ENCODE data around the gene HDAC4.

The HDAC4 gene

GRCh38 chr2:239018271-239019182, 382.3 kb downstream of the HDAC4 start:
- Histone ChIP-seq H3K9me3 (ENCODE audit: control insufficient read depth, low read length) (no peaks in the 10 kb centered on the region), H3K27me3 (replicated peaks; ENCODE audit: control insufficient read depth, insufficient read depth, low read length, poor library complexity, severe bottlenecking) (peaks cover 7% of the 10 kb centered on the region), H3K36me3 (ENCODE audit: control insufficient read depth, insufficient read depth, low read length) (no peaks in the 10 kb centered on the region), H3K4me3 (ENCODE audit: insufficient read depth, low read depth, low read length, poor library complexity, severe bottlenecking) (no peak overlapping the region), H3K27ac (ENCODE audit: insufficient read depth, low read length, poor library complexity, severe bottlenecking) (no peak overlapping the region), H3K4me1 (ENCODE audit: control insufficient read depth, insufficient read depth, low read length, poor library complexity, severe bottlenecking) (no peaks in the 10 kb centered on the region)
- DNase-seq = no peak

- H3K27me3 ChIP-seq (replicated peaks; ENCODE audit: control insufficient read depth, insufficient read depth, low read length, poor library complexity, severe bottlenecking) = peaks cover 7% of the 10 kb centered on the region
- no peaks in the 10 kb centered on the region for H3K4me1 ChIP-seq (ENCODE audit: control insufficient read depth, insufficient read depth, low read length, poor library complexity, severe bottlenecking)
- no peak overlapping the region for H3K4me3 ChIP-seq (ENCODE audit: insufficient read depth, low read depth, low read length, poor library complexity, severe bottlenecking)
- no peak overlapping the region for H3K27ac ChIP-seq (ENCODE audit: insufficient read depth, low read length, poor library complexity, severe bottlenecking)
- no peaks in the 10 kb centered on the region for H3K9me3 ChIP-seq (ENCODE audit: control insufficient read depth, low read length)
- no peaks in the 10 kb centered on the region for H3K36me3 ChIP-seq (ENCODE audit: control insufficient read depth, insufficient read depth, low read length)
- no peak for DNase-seq
Observed at GRCh38 chr2:239017491-239018098, 383.2 kb downstream of the HDAC4 start.

- Histone ChIP-seq H3K36me3 (ENCODE audit: control insufficient read depth, insufficient read depth, low read length) (no peaks in the 10 kb centered on the region), H3K27me3 (replicated peaks; ENCODE audit: control insufficient read depth, insufficient read depth, low read length, poor library complexity, severe bottlenecking) (peaks cover 7% of the 10 kb centered on the region), H3K4me3 (ENCODE audit: insufficient read depth, low read depth, low read length, poor library complexity, severe bottlenecking) (no peak overlapping the region), H3K27ac (ENCODE audit: insufficient read depth, low read length, poor library complexity, severe bottlenecking) (no peak overlapping the region), H3K4me1 (ENCODE audit: control insufficient read depth, insufficient read depth, low read length, poor library complexity, severe bottlenecking) (no peaks in the 10 kb centered on the region), H3K9me3 (ENCODE audit: control insufficient read depth, low read length) (no peaks in the 10 kb centered on the region)
- no peak for DNase-seq
Observed at GRCh38 chr2:239015901-239016675, 384.7 kb downstream of the HDAC4 start.

- Histone ChIP-seq H3K4me1 (ENCODE audit: control insufficient read depth, insufficient read depth, low read length, poor library complexity, severe bottlenecking) (no peaks in the 10 kb centered on the region), H3K36me3 (ENCODE audit: control insufficient read depth, insufficient read depth, low read length) (no peaks in the 10 kb centered on the region), H3K9me3 (ENCODE audit: control insufficient read depth, low read length) (no peaks in the 10 kb centered on the region), H3K27me3 (replicated peaks; ENCODE audit: control insufficient read depth, insufficient read depth, low read length, poor library complexity, severe bottlenecking) (peaks cover 7% of the 10 kb centered on the region), H3K27ac (ENCODE audit: insufficient read depth, low read length, poor library complexity, severe bottlenecking) (no peak overlapping the region), H3K4me3 (ENCODE audit: insufficient read depth, low read depth, low read length, poor library complexity, severe bottlenecking) (no peak overlapping the region)
- DNase-seq = no peak
Observed at GRCh38 chr2:239015218-239015900, 385.5 kb downstream of the HDAC4 start.

DNA sequence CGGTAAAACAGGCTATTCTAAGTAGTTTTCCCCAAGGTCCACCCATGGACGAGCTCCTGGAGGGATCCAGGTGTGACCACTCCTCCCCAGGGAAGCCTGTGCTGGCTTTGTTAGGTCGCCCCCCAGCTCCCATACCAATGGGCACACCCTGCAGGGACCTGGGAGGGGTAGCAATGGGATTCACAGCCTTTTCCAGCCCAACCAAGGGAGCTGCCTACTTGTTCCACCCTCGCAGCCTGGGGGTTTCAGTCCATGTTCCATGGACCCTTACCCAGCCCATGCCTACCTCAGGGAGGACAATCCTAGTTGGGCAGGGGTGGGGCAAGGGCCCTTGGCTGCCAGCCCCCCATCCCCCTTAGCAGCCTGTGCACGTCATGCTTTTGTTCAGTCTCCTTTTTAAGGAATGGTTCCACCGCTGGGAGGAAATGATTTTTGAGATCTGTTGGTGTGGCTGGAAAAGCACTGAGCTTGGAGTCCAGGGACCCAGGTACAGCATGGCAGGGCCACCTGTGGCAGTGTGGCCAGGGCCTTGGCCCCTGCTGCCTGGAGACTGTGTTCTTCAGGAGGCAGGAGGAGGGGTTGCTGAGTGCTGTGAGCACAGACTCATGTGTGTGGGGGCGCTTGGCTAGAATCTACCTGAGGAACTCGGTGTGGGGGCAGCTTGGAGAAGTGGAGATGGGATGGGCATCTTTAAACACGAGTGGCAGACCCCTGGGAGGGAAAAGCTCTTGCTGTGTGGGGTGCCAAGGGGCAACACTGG, 386.2 kb downstream of the HDAC4 start:
- Histone ChIP-seq H3K27me3 (replicated peaks; ENCODE audit: control insufficient read depth, insufficient read depth, low read length, poor library complexity, severe bottlenecking) (peaks cover 10% of the 10 kb centered on the region), H3K9me3 (ENCODE audit: control insufficient read depth, low read length) (no peaks in the 10 kb centered on the region), H3K4me1 (ENCODE audit: control insufficient read depth, insufficient read depth, low read length, poor library complexity, severe bottlenecking) (no peaks in the 10 kb centered on the region), H3K36me3 (ENCODE audit: control insufficient read depth, insufficient read depth, low read length) (no peaks in the 10 kb centered on the region), H3K4me3 (ENCODE audit: insufficient read depth, low read depth, low read length, poor library complexity, severe bottlenecking) (no peak overlapping the region), H3K27ac (ENCODE audit: insufficient read depth, low read length, poor library complexity, severe bottlenecking) (no peak overlapping the region)
- no peak for DNase-seq

DNA sequence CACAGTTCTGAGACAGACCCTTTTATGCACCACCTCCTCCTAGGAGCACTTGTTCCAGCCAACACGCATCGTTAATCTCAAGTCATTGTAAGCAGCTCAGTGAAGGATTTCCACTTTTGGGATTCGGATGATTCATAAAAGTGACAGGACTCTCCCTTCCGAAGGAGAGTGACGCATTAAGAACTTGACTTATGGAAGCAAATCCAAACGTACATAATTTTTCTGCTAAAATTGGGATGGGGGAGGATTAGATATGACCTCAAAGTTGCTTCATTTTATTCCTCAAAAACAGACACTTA, 387.2 kb downstream of the HDAC4 start:
- DNase-seq = no peak
- Histone ChIP-seq H3K4me1 (ENCODE audit: control insufficient read depth, insufficient read depth, low read length, poor library complexity, severe bottlenecking) (no peaks in the 10 kb centered on the region), H3K36me3 (ENCODE audit: control insufficient read depth, insufficient read depth, low read length) (no peaks in the 10 kb centered on the region)

GRCh38 chr2:239012936-239013677, 387.7 kb downstream of the HDAC4 start:
- Histone ChIP-seq H3K4me1 (ENCODE audit: control insufficient read depth, insufficient read depth, low read length, poor library complexity, severe bottlenecking) (no peaks in the 10 kb centered on the region), H3K27ac (ENCODE audit: insufficient read depth, low read length, poor library complexity, severe bottlenecking) (no peak overlapping the region), H3K9me3 (ENCODE audit: control insufficient read depth, low read length) (no peaks in the 10 kb centered on the region), H3K36me3 (ENCODE audit: control insufficient read depth, insufficient read depth, low read length) (no peaks in the 10 kb centered on the region), H3K27me3 (replicated peaks; ENCODE audit: control insufficient read depth, insufficient read depth, low read length, poor library complexity, severe bottlenecking) (peaks cover 10% of the 10 kb centered on the region), H3K4me3 (ENCODE audit: insufficient read depth, low read depth, low read length, poor library complexity, severe bottlenecking) (no peak overlapping the region)
- no peak for DNase-seq

More for the DNA sequence above, 387.2 kb downstream of the HDAC4 start:
- peaks cover 10% of the 10 kb centered on the region for H3K27me3 ChIP-seq (replicated peaks; ENCODE audit: control insufficient read depth, insufficient read depth, low read length, poor library complexity, severe bottlenecking)
- H3K9me3 ChIP-seq (ENCODE audit: control insufficient read depth, low read length) = no peaks in the 10 kb centered on the region
- H3K4me3 ChIP-seq (ENCODE audit: insufficient read depth, low read depth, low read length, poor library complexity, severe bottlenecking) = no peak overlapping the region
- H3K27ac ChIP-seq (ENCODE audit: insufficient read depth, low read length, poor library complexity, severe bottlenecking) = no peak overlapping the region

DNA sequence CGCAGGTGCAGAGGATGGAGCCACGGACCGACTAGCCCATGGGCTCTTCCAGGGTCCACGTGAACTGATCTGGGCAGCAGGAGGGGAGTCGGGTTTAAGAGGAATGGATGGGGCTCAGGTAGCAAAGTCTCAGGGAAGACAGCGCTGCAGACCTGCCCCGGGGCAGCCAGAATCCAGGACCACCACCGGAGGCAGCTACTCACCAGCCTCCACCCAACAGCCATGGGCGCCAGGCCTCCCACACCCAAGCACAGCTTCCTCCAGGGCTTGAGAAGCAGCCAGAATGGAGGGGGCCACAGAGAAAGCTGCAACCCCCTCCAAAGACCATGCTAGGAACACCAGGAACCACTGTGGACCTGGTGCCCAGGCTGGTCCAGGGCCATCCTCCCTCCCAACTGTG, 388.6 kb downstream of the HDAC4 start:
- H3K9me3 ChIP-seq (ENCODE audit: control insufficient read depth, low read length) = no peaks in the 10 kb centered on the region
- no peak overlapping the region for H3K27ac ChIP-seq (ENCODE audit: insufficient read depth, low read length, poor library complexity, severe bottlenecking)
- H3K36me3 ChIP-seq (ENCODE audit: control insufficient read depth, insufficient read depth, low read length) = no peaks in the 10 kb centered on the region
- no peak overlapping the region for H3K4me3 ChIP-seq (ENCODE audit: insufficient read depth, low read depth, low read length, poor library complexity, severe bottlenecking)
- no peak for DNase-seq
- no peaks in the 10 kb centered on the region for H3K4me1 ChIP-seq (ENCODE audit: control insufficient read depth, insufficient read depth, low read length, poor library complexity, severe bottlenecking)
- peaks cover 10% of the 10 kb centered on the region for H3K27me3 ChIP-seq (replicated peaks; ENCODE audit: control insufficient read depth, insufficient read depth, low read length, poor library complexity, severe bottlenecking)

GRCh38 chr2:239009589-239009961, 391.2 kb downstream of the HDAC4 start:
- peaks cover 5% of the 10 kb centered on the region for H3K27me3 ChIP-seq (replicated peaks; ENCODE audit: control insufficient read depth, insufficient read depth, low read length, poor library complexity, severe bottlenecking)
- H3K4me3 ChIP-seq (ENCODE audit: insufficient read depth, low read depth, low read length, poor library complexity, severe bottlenecking) = no peak overlapping the region
- H3K9me3 ChIP-seq (ENCODE audit: control insufficient read depth, low read length) = no peaks in the 10 kb centered on the region
- H3K27ac ChIP-seq (ENCODE audit: insufficient read depth, low read length, poor library complexity, severe bottlenecking) = no peak overlapping the region
- H3K4me1 ChIP-seq (ENCODE audit: control insufficient read depth, insufficient read depth, low read length, poor library complexity, severe bottlenecking) = no peaks in the 10 kb centered on the region
- H3K36me3 ChIP-seq (ENCODE audit: control insufficient read depth, insufficient read depth, low read length) = no peaks in the 10 kb centered on the region
- no peak for DNase-seq
